T47D (cell line): ENCODE results near the gene ZNF3.

Source experiments
- DNase-seq, 2 experiments: peaks; one replicate each; pipeline versions ENCODE4 v3.0.0 to v3.0.0-alpha.2; 2011 to 2012; ENCODE audit warnings: low read depth in 1 of 2, low spot score in 1 of 2
- JUND ChIP-seq: IDR thresholded peaks from 2 replicates; pipeline ENCODE4 v1.6.1; 2012; ENCODE audit warnings: low read depth
- in situ Hi-C: cut with HindIII; loops from 2 replicates; pipeline ENCODE4 v1.10.0; 2016; ENCODE audit warnings: low sequenced_read_pairs, low pct_unique_long_range_greater_than_20kb

The ZNF3 gene

DNA sequence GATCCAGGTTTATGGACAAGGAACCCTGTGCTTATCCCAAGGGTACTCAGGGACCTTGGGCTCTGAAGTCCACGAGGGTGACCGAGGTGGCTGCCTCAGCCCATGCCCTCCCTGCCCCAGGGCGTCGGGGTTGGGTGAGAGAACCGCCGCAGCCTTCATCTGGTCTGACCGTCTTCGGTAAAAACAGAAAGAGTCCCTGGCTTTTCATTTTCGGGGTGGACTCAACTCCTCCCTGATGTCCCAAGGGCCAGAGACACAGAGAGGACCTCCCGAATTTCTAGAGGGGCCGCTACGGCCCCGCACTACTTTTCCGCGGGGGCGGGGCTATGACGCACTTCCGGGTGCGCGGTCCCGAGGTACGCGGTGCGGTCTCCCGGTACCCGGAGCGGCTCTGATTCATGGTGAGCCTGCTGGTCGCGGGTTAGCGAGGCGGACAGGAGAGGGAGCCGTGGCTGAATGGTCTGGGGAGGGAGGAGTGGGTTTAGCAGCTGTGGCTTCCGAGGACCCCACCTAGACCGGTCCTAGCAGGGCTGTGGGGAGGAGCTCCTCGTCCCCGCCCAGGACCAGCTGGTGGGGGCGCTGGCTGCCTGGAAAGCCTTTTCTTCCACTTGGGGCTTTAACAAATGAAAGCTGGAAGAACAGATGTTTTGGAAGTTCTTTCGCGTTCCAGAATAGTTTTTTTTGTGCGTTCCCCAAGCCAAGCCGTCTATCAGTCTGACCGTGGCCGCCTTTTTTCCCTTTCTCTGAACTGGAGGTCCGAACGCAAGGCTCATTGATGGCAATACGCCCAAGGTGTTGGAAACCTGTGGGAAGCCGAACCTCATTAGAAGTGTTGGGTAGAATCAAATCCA, 31.9 kb downstream of the ZNF3 start, which contains the start of gene ZSCAN21:
TSS of gene ZSCAN21 (plus strand) at position 334 of the 851 bp plus-strand sequence. CDS start 7,233 bp downstream, outside the sequence.
- peak; percentile 62 to 74 for DNase-seq
- TF ChIP-seq JUND: no peak
- in situ Hi-C loops: no loop called here

DNA sequence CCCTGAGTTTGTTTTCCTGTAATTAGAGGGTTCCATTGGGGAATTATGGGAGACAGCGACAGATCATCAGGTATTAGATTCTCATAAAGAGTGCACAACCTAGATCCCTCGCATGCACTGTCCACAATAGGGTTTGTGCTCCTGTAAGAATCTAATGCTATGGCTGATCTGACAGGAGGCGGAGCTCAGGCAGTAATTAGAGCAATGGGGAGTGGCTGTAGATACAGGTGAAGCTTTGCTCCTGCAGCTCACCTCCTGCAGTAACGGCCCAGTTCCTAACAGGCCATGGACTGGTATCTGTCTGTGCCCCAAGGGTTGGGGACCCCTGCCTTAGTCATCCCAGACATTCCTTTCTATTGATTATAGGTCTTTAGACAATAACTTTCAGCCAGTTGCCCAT, 32.8 kb downstream of the ZNF3 start:
- no peak for DNase-seq
- in situ Hi-C loops: no loop called here
- no peak for TF ChIP-seq JUND

DNA sequence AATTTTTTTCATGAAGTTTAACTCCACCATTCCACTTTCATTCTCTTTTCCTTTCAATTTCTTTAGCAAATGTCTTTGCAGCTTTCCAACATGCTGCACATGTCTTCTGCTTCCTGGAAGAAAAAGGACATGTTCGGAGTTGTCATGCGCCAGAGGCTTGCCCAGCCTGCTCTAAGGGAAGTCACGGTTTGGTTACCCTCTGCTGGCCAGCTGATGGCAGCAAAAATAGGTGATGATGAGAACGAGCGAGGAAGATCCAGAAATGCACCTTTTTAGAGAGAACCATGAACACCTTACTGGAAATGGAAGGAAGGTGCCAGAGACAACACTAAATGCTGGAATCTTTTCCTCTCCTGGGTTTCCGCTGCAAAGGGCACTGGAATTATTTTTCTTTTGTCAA, 36.8 kb downstream of the ZNF3 start:
- DNase-seq: peak; percentile 33 to 71
- no peak for TF ChIP-seq JUND
- in situ Hi-C loops: no loop called here

DNA sequence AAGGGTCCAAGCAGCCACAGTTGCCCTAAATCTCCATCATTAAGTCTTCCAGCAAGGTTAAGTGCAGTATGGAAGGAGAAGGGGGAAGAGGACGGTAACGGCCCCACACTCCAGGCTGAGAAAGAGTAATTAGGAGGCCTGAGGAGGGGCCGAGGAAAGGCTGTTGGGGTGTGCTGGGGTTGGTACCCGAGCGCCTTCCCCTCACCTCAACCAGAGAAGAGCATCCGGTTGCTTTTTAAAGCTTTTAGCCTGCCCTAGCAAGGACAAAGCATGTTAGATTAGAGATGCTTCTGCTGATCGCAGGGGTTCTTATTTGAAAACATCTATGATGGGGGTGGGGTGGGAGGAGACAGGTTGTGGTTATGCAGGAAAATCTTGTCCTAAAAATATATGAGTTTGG, 40.9 kb downstream of the ZNF3 start:
- no peak for DNase-seq
- TF ChIP-seq JUND: no peak

DNA sequence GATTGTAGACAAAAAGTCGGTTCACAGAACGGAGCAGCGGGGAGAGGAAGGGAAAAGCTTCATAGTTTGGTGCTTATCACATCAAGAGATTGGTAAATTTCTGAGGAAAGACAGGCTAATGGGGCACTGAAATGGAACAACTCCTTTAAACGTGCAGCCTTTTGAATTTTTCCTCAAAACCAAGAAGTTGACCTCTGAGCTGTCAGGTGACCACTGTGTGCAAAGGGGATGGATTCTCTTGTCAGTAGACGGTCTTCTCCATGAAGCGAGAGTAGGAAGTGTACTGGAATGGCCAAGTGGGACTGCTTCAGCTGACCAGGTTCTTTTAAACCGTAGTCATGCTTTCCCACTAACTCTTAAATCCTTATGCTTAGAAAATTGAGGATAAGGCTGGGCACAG, 43.2 kb downstream of the ZNF3 start:
- no peak for TF ChIP-seq JUND
- in situ Hi-C loops: no loop called here
- no peak for DNase-seq

More for the DNA sequence above, 40.9 kb downstream of the ZNF3 start:
- in situ Hi-C loops: no loop called here

DNA sequence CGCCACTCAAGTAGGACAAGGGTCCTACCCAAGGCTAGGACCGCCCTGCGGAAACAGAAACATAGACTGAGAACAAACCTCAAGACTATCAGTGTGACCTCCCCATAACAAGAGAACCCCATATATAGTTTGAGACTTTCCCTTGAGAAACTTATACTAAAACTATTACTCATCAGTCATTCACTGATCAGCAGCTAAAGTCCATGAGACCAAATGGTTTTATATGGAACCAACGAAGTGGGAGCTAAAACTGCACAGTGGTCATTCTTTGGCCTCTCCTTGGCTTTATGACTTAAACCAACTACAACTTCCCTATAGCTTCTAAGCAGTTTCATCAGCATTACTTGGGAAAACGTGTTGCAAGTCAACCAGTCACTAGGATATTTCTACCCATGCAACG, 45.6 kb downstream of the ZNF3 start:
- no peak for DNase-seq
- in situ Hi-C loops: no loop called here
- TF ChIP-seq JUND: no peak

DNA sequence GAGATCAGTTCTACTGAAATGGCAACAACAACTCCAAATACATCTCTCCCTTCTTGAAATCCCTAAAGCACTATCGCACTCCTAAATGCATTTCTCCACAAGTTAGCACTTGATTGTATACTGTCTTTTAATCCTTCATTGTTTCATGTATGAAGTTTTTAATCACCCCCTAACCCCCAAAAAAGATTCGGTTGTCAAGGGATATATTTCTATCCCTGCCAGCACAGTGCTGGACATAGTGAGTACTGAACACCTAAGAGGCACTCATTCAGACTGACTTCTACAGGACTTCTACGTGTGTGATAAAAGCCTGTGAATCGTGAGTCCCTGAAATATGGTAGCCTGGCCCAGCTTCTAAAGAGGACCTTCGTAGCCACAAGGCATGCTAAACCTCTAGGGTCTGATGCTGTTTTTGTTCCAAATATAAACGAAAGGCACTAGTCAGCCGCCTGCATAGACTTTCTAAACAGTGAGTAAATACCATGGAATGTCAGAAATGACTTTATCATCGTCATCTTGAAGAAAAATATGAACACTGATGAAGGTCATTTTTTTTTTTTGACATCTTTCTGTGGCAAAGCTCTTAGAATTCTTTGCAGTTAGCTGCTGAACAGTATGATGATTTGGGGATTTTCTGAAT, 46.5 kb downstream of the ZNF3 start:
- TF ChIP-seq JUND: no peak
- no peak for DNase-seq
- in situ Hi-C loops: no loop called here

DNA sequence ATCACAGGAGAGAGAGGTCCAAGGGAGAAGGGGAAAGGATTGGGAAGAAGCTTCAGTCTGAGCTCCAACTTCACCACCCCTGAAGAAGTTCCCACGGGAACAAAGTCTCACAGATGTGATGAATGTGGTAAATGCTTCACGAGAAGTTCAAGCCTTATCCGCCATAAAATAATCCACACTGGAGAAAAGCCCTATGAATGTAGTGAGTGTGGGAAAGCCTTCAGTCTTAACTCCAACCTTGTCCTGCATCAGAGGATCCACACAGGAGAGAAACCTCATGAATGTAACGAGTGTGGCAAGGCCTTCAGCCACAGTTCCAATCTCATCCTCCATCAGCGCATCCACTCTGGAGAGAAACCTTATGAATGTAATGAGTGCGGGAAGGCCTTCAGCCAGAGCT, 48.0 kb downstream of the ZNF3 start:
- DNase-seq: no peak

DNA sequence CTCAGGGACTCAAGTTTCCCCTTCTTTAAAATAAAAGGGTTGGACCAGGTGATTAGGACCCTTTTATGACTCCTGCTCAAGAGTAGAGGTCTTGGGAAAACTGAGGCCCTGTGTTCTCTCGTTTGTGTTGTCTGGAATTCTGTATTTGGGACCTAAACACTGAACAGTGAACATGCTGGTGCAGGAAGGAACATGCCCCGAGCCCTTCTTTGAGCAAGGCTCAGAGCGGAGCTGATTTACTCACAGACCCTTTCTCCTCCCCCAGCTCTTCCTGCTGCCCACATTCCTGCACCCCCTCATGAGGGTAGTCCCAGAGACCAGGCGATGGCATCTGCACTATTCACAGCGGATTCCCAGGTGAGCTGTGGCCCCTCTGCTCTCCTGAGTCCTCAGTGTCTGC, 51.9 kb downstream of the ZNF3 start:
- in situ Hi-C loops: no loop called here
- TF ChIP-seq JUND: no peak
- no peak for DNase-seq

More for the DNA sequence above, 48.0 kb downstream of the ZNF3 start:
- TF ChIP-seq JUND: no peak
- in situ Hi-C loops: no loop called here

DNA sequence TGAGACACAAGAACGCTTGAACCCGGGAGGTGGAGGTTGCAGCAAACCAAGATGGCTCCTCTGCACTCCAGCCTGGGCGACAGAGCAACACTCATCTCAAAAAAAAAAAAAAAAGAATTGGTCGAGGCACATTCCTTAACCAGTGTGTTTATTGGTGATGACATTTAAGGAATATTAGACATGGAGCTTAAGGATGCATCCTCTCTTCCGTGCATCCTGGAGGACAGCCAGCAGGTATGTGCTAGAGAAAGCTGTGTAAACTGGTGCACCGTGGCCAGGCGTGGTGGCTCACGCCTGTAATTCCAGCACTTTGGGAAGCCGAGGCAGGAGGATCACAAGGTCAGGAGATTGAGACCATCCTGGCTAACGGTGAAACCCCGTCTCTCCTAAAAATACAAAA, 54.3 kb downstream of the ZNF3 start:
- DNase-seq: no peak
- in situ Hi-C loops: no loop called here
- no peak for TF ChIP-seq JUND

DNA sequence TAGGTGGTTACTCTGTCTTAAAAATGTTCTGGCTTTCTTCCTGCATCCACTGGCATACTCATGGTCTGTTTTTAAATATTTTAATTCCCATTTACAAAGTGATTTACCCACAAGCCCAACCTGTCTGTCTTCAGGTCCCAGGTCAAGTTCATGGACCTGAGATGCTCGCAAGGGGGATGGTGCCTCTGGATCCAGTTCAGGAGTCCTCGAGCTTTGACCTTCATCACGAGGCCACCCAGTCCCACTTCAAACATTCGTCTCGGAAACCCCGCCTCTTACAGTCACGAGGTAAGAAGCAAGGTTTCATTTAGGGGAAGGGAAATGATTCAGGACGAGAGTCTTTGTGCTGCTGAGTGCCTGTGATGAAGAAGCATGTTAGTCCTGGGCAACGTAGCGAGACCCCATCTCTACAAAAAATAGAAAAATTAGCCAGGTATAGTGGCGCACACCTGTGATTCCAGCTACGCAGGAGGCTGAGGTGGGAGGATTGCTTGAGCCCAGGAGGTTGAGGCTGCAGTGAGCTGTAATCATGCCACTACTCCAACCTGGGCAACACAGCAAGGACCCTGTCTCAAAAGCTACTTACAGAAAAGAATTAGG, 57.4 kb downstream of the ZNF3 start:
- in situ Hi-C loops: no loop called here
- DNase-seq: no peak
- TF ChIP-seq JUND: no peak

DNA sequence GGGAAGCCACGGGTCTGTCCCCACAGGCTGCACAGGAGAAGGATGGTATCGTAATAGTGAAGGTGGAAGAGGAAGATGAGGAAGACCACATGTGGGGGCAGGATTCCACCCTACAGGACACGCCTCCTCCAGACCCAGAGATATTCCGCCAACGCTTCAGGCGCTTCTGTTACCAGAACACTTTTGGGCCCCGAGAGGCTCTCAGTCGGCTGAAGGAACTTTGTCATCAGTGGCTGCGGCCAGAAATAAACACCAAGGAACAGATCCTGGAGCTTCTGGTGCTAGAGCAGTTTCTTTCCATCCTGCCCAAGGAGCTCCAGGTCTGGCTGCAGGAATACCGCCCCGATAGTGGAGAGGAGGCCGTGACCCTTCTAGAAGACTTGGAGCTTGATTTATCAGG, 58.0 kb downstream of the ZNF3 start:
- in situ Hi-C loops: no loop called here
- no peak for TF ChIP-seq JUND
- no peak for DNase-seq

DNA sequence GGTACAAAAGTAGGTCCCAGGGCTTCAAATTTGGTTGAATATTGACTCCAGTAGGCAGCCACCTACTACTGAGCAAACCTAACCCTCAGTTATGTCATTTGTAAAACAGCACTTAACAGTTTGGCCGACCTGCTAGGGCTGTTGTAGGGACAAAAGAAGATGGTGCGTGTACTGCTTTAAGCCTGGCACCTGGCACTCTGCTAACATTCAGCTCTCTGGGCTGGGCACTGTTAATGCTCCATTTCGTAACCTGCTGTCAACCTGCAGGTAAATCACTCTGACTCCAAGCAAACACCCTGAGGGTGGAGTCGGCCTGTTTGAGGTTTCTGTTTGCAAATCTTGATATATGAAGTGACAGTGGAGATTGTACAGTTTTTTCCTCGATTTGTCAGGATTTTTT, 58.9 kb downstream of the ZNF3 start:
- in situ Hi-C loops: no loop called here
- no peak for TF ChIP-seq JUND
- DNase-seq: peak; percentile 33 to 90
